ENCODE data around the gene MAD1L1.
"Not testable (repeated sequence)": the region's sequence is repeated elsewhere in the genome, so short reads cannot be mapped to it uniquely, and the experiment has no call there.

MAD1L1 gene

GRCh38 chr7:1818575-1819258 is 414.0 kb downstream of the MAD1L1 start:
- Histone ChIP-seq H3K9me3 (ENCODE audit: control insufficient read depth, insufficient read depth, low read length) (no peaks in the 10 kb centered on the region), H3K4me3 (ENCODE audit: low read length) (no peak overlapping the region), H4K20me1 (ENCODE audit: control insufficient read depth, insufficient read depth, low read depth, low read length) (peaks cover 7% of the 10 kb centered on the region), H3K36me3 (ENCODE audit: control insufficient read depth, low read length) (no peaks in the 10 kb centered on the region), H3F3A (ENCODE audit: control insufficient read depth, insufficient read depth) (no peaks in the 10 kb centered on the region), H3K4me1 (ENCODE audit: control insufficient read depth, low read length) (no peaks in the 10 kb centered on the region), H3K79me2 (ENCODE audit: control insufficient read depth, low read length) (no peaks in the 10 kb centered on the region), H3K27ac (ENCODE audit: low read depth, low read length) (no peak overlapping the region), H3K27me3 (ENCODE audit: control insufficient read depth, low read length) (no peaks in the 10 kb centered on the region), H3K9me2 (replicated peaks; ENCODE audit: control insufficient read depth, low read length) (no peaks in the 10 kb centered on the region), H3K4me2 (ENCODE audit: low read length) (no peak overlapping the region)
- TF ChIP-seq CTCF (IDR thresholded peaks at IDR 0.05; ENCODE audit: low read depth, low read length, poor library complexity, severe bottlenecking) (no peak), EZH2phosphoT487 (IDR thresholded peaks at IDR 0.05; ENCODE audit: borderline replicate concordance, low read length) (no peak)

- H3K4me1 ChIP-seq (ENCODE audit: control insufficient read depth, low read length), result no peaks in the 10 kb centered on the region
- no peaks in the 10 kb centered on the region for H3K9me2 ChIP-seq (replicated peaks; ENCODE audit: control insufficient read depth, low read length)
- H3K27me3 ChIP-seq (ENCODE audit: control insufficient read depth, low read length), result no peaks in the 10 kb centered on the region
- no peak overlapping the region for H3K4me2 ChIP-seq (ENCODE audit: low read length)
- TF ChIP-seq EZH2phosphoT487 (IDR thresholded peaks at IDR 0.05; ENCODE audit: borderline replicate concordance, low read length) (no peak), CTCF (IDR thresholded peaks at IDR 0.05; ENCODE audit: low read depth, low read length, poor library complexity, severe bottlenecking) (no peak)
- H3K27ac ChIP-seq (ENCODE audit: low read depth, low read length), result no peak overlapping the region
- H3K9me3 ChIP-seq (ENCODE audit: control insufficient read depth, insufficient read depth, low read length), result no peaks in the 10 kb centered on the region
- H3K36me3 ChIP-seq (ENCODE audit: control insufficient read depth, low read length), result no peaks in the 10 kb centered on the region
- H3F3A ChIP-seq (ENCODE audit: control insufficient read depth, insufficient read depth), result no peaks in the 10 kb centered on the region
- H4K20me1 ChIP-seq (ENCODE audit: control insufficient read depth, insufficient read depth, low read depth, low read length), result peaks cover 7% of the 10 kb centered on the region
- no peak overlapping the region for H3K4me3 ChIP-seq (ENCODE audit: low read length)
- no peaks in the 10 kb centered on the region for H3K79me2 ChIP-seq (ENCODE audit: control insufficient read depth, low read length)
Measured at GRCh38 chr7:1817061-1817712, 415.6 kb downstream of the MAD1L1 start.

- H3K4me2 ChIP-seq (ENCODE audit: low read length); H3K27me3 ChIP-seq (ENCODE audit: control insufficient read depth, low read length); H3K4me1 ChIP-seq (ENCODE audit: control insufficient read depth, low read length); H3K4me3 ChIP-seq (ENCODE audit: low read length); H3K36me3 ChIP-seq (ENCODE audit: control insufficient read depth, low read length); H4K20me1 ChIP-seq (ENCODE audit: control insufficient read depth, insufficient read depth, low read depth, low read length); H3K9me3 ChIP-seq (ENCODE audit: control insufficient read depth, insufficient read depth, low read length); H3F3A ChIP-seq (ENCODE audit: control insufficient read depth, insufficient read depth); H3K9me2 ChIP-seq (replicated peaks; ENCODE audit: control insufficient read depth, low read length); H3K27ac ChIP-seq (ENCODE audit: low read depth, low read length); H3K79me2 ChIP-seq (ENCODE audit: control insufficient read depth, low read length): not testable (repeated sequence)
Measured at GRCh38 chr7:1816451-1816850, 416.3 kb downstream of the MAD1L1 start.

- not testable (repeated sequence) for H3F3A ChIP-seq (ENCODE audit: control insufficient read depth, insufficient read depth); H3K4me3 ChIP-seq (ENCODE audit: low read length); H4K20me1 ChIP-seq (ENCODE audit: control insufficient read depth, insufficient read depth, low read depth, low read length); H3K4me1 ChIP-seq (ENCODE audit: control insufficient read depth, low read length); H3K9me3 ChIP-seq (ENCODE audit: control insufficient read depth, insufficient read depth, low read length); H3K27ac ChIP-seq (ENCODE audit: low read depth, low read length); H3K27me3 ChIP-seq (ENCODE audit: control insufficient read depth, low read length); H3K9me2 ChIP-seq (replicated peaks; ENCODE audit: control insufficient read depth, low read length); H3K36me3 ChIP-seq (ENCODE audit: control insufficient read depth, low read length); H3K4me2 ChIP-seq (ENCODE audit: low read length); H3K79me2 ChIP-seq (ENCODE audit: control insufficient read depth, low read length)
Measured at GRCh38 chr7:1815551-1816281, 417.0 kb downstream of the MAD1L1 start.
